ENCODE results near the gene FOXP1. TPM values are rescaled to one million over a fixed set of nuclear protein-coding genes. Genes with fewer than 3 reads are reported as not detected.
A peak's percentile ranks its signal among the peaks of the same experiment; 100 is the strongest.
"Not testable (repeated sequence)": the region's sequence is repeated elsewhere in the genome, so short reads cannot be mapped to it uniquely, and the experiment has no call there.

FOXP1 gene
- total and polyA plus RNA-seq, 2 donors (not counting 1 experiment from before 2014, with no cell fraction given) = 91.1 to 508 TPM

- Histone ChIP-seq H3K4me2 (replicated peaks; ENCODE audit: low read depth, low read length, poor library complexity, severe bottlenecking) (no peak overlapping the region), H3K9ac (ENCODE audit: low read length) (no peak overlapping the region), H3K4me3 (ENCODE audit: control extremely low read depth in 1 of 5, extremely low read depth in 1 of 5, insufficient read depth in 1 of 5, low read depth in 2 of 5, low read length in 4 of 5) (no peak overlapping the region), H3K4me1 (ENCODE audit: control insufficient read depth in 2 of 2, insufficient read depth in 2 of 2, low read length in 2 of 2) (no peaks in the 10 kb centered on the region), H3K27ac (ENCODE audit: low read length in 2 of 2) (peak overlapping the region in 1 of 2 donors; percentile 46), H4K20me1 (ENCODE audit: control insufficient read depth, insufficient read depth, low read length, poor library complexity, severe bottlenecking) (peaks cover 16% of the 10 kb centered on the region), H3K9me3 (ENCODE audit: control extremely low read depth in 1 of 3, control insufficient read depth in 2 of 3, insufficient read depth in 1 of 3, low read length in 2 of 3) (no peaks in the 10 kb centered on the region), H3K79me2 (ENCODE audit: control insufficient read depth, insufficient read depth, low read length) (peaks cover 90% of the 10 kb centered on the region), H3K27me3 (replicated peaks in 1 of 4; ENCODE audit: control extremely low read depth in 1 of 4, control insufficient read depth in 3 of 4, insufficient read depth in 4 of 4, low read length in 3 of 4) (no peaks in the 10 kb centered on the region), H3K36me3 (replicated peaks in 1 of 2; ENCODE audit: control extremely low read depth in 1 of 2, control insufficient read depth in 1 of 2, extremely low read depth in 1 of 2, insufficient read depth in 2 of 2, low read length in 1 of 2) (peaks cover 2 to 51% of the 10 kb centered on the region in 2 experiments), H2AFZ (ENCODE audit: insufficient read depth, low read depth, low read length, poor library complexity, severe bottlenecking) (no peak overlapping the region)
- DNase-seq = no peak
- Mint-ChIP-seq H3K4me3 (no peak overlapping the region), H3K27me3 (no peaks in the 10 kb centered on the region), H3K9me3 (ENCODE audit: insufficient read depth) (no peaks in the 10 kb centered on the region), H3K4me1 (peaks cover 40% of the 10 kb centered on the region), H3K27ac (peak overlapping the region; percentile 50)
- CTCF ChIA-PET = interaction anchor here (0.7 kb wide), 1 partner anchor 577 kb away, joined by 3 read pairs; no protein-coding TSS in a partner anchor
- TF ChIP-seq EZH2 (IDR thresholded peaks at IDR 0.05; ENCODE audit: borderline replicate concordance, insufficient read depth, low read depth, low read length, poor library complexity, severe bottlenecking) (no peak), CTCF (IDR thresholded peaks at IDR 0.05) (no peak)
- POLR2A ChIA-PET = no interaction called here
- 78% methylated on average over 3 of the region's 4 CpGs for WGBS (ENCODE audit: insufficient coverage)
- ATAC-seq (ENCODE audit: low read depth) = no peak
- intact Hi-C loops (cut with micrococcal nuclease) = loop anchor here (2.0 kb wide), 1 partner anchor 14 kb away; no protein-coding TSS in a partner anchor
Measured at GRCh38 chr3:71018799-71019198, 564.7 kb downstream of the FOXP1 start.

GRCh38 chr3:71016178-71016845 lies 567.2 kb downstream of the FOXP1 start:
- H3K9ac ChIP-seq (ENCODE audit: low read length) = no peak overlapping the region
- no peaks in the 10 kb centered on the region for H3K27me3 Mint-ChIP-seq
- no peak overlapping the region for H3K4me3 Mint-ChIP-seq
- no peaks in the 10 kb centered on the region for H3K9me3 ChIP-seq (ENCODE audit: control extremely low read depth in 1 of 3, control insufficient read depth in 2 of 3, insufficient read depth in 1 of 3, low read length in 2 of 3)
- DNase-seq = no peak
- no peaks in the 10 kb centered on the region for H3K9me3 Mint-ChIP-seq (ENCODE audit: insufficient read depth)
- peaks cover 22% of the 10 kb centered on the region for H4K20me1 ChIP-seq (ENCODE audit: control insufficient read depth, insufficient read depth, low read length, poor library complexity, severe bottlenecking)
- H3K27ac ChIP-seq (ENCODE audit: low read length in 2 of 2) = peak overlapping the region in 1 of 2 donors; percentile 63
- TF ChIP-seq CTCF (IDR thresholded peaks at IDR 0.05) (no peak), EZH2 (IDR thresholded peaks at IDR 0.05; ENCODE audit: borderline replicate concordance, insufficient read depth, low read depth, low read length, poor library complexity, severe bottlenecking) (no peak)
- 100% methylated on average over 2 of the region's 10 CpGs for WGBS (ENCODE audit: insufficient coverage)
- ChIA-PET CTCF (interaction anchor here (1.9 kb wide), 1 partner anchor 13 kb away, joined by 7 read pairs; no protein-coding TSS in a partner anchor), POLR2A (no interaction called here)
- intact Hi-C loops (cut with micrococcal nuclease) = no loop called here
- peaks cover 85% of the 10 kb centered on the region for H3K79me2 ChIP-seq (ENCODE audit: control insufficient read depth, insufficient read depth, low read length)
- no peak overlapping the region for H3K4me2 ChIP-seq (replicated peaks; ENCODE audit: low read depth, low read length, poor library complexity, severe bottlenecking)
- no peak overlapping the region for H2AFZ ChIP-seq (ENCODE audit: insufficient read depth, low read depth, low read length, poor library complexity, severe bottlenecking)
- no peak for ATAC-seq (ENCODE audit: low read depth)
- H3K36me3 ChIP-seq (replicated peaks in 1 of 2; ENCODE audit: control extremely low read depth in 1 of 2, control insufficient read depth in 1 of 2, extremely low read depth in 1 of 2, insufficient read depth in 2 of 2, low read length in 1 of 2) = peaks cover 8 to 37% of the 10 kb centered on the region in 2 experiments
- no peak overlapping the region for H3K4me3 ChIP-seq (ENCODE audit: control extremely low read depth in 1 of 5, extremely low read depth in 1 of 5, insufficient read depth in 1 of 5, low read depth in 2 of 5, low read length in 4 of 5)
- H3K4me1 ChIP-seq (ENCODE audit: control insufficient read depth in 2 of 2, insufficient read depth in 2 of 2, low read length in 2 of 2) = peaks cover 20 to 21% of the 10 kb centered on the region in 2 donors
- peak overlapping the region; percentile 57 for H3K27ac Mint-ChIP-seq
- H3K27me3 ChIP-seq (replicated peaks in 1 of 4; ENCODE audit: control extremely low read depth in 1 of 4, control insufficient read depth in 3 of 4, insufficient read depth in 4 of 4, low read length in 3 of 4) = no peaks in the 10 kb centered on the region
- H3K4me1 Mint-ChIP-seq = peaks cover 48% of the 10 kb centered on the region

- H3K27ac ChIP-seq (ENCODE audit: low read length in 2 of 2); ATAC-seq (ENCODE audit: low read depth); H2AFZ ChIP-seq (ENCODE audit: insufficient read depth, low read depth, low read length, poor library complexity, severe bottlenecking); H3K27me3 ChIP-seq (replicated peaks in 1 of 4; ENCODE audit: control extremely low read depth in 1 of 4, control insufficient read depth in 3 of 4, insufficient read depth in 4 of 4, low read length in 3 of 4); H3K4me2 ChIP-seq (replicated peaks; ENCODE audit: low read depth, low read length, poor library complexity, severe bottlenecking); H3K4me3 ChIP-seq (ENCODE audit: control extremely low read depth in 1 of 5, extremely low read depth in 1 of 5, insufficient read depth in 1 of 5, low read depth in 2 of 5, low read length in 4 of 5); POLR2A ChIA-PET; CTCF ChIA-PET; H3K4me3 Mint-ChIP-seq; H3K9ac ChIP-seq (ENCODE audit: low read length); H3K9me3 ChIP-seq (ENCODE audit: control extremely low read depth in 1 of 3, control insufficient read depth in 2 of 3, insufficient read depth in 1 of 3, low read length in 2 of 3); H3K27me3 Mint-ChIP-seq; DNase-seq; H3K9me3 Mint-ChIP-seq (ENCODE audit: insufficient read depth): not testable (repeated sequence)
- Histone ChIP-seq H3K4me1 (ENCODE audit: control insufficient read depth in 2 of 2, insufficient read depth in 2 of 2, low read length in 2 of 2) (peaks cover 36 to 37% of the 10 kb centered on the region in 2 donors), H4K20me1 (ENCODE audit: control insufficient read depth, insufficient read depth, low read length, poor library complexity, severe bottlenecking) (peaks cover 25% of the 10 kb centered on the region), H3K36me3 (replicated peaks in 1 of 2; ENCODE audit: control extremely low read depth in 1 of 2, control insufficient read depth in 1 of 2, extremely low read depth in 1 of 2, insufficient read depth in 2 of 2, low read length in 1 of 2) (peaks cover 10 to 37% of the 10 kb centered on the region in 2 experiments), H3K79me2 (ENCODE audit: control insufficient read depth, insufficient read depth, low read length) (peaks cover 85% of the 10 kb centered on the region)
- intact Hi-C loops (cut with micrococcal nuclease) = loop anchor here (1.0 kb wide), 1 partner anchor 13 kb away; no protein-coding TSS in a partner anchor
- Mint-ChIP-seq H3K27ac (peak overlapping the region; percentile 53), H3K4me1 (peaks cover 54% of the 10 kb centered on the region)
- WGBS (ENCODE audit: insufficient coverage) = 97% methylated on average over 5 of the region's 6 CpGs
Measured at GRCh38 chr3:71014616-71015015, 568.9 kb downstream of the FOXP1 start.

All from B cell (primary cell).